GM18867 (cell line): ENCODE results near the gene LRRC37A3.
"Not testable (repeated sequence)": the region's sequence is repeated elsewhere in the genome, so short reads cannot be mapped to it uniquely, and the experiment has no call there.

ENCODE experiments used
- ATAC-seq: cut with Tn5 transposase; IDR thresholded peaks from one replicate; pipeline ENCODE4 v1.9.1; 2021; ENCODE audit warnings: mild to moderate bottlenecking, moderate library complexity; ENCODE audit not compliant: unreplicated experiment

LRRC37A3 gene

GRCh38 chr17:64927444-64927843 lies 8.2 kb upstream of the LRRC37A3 start:
- ATAC-seq: peak; percentile 67

GRCh38 chr17:64926430-64926829 lies 7.2 kb upstream of the LRRC37A3 start:
- not testable (repeated sequence) for ATAC-seq

GRCh38 chr17:64925244-64925643 lies 6.0 kb upstream of the LRRC37A3 start:
- not testable (repeated sequence) for ATAC-seq

GRCh38 chr17:64923051-64923568 lies 3.8 kb upstream of the LRRC37A3 start:
- ATAC-seq: not testable (repeated sequence)

- ATAC-seq: no peak
Measured at GRCh38 chr17:64920419-64921172, 1.3 kb upstream of the LRRC37A3 start.

- no peak for ATAC-seq
Measured at GRCh38 chr17:64920026-64920418, 744 bp upstream of the LRRC37A3 start.

- peak; percentile 63 for ATAC-seq
Measured at GRCh38 chr17:64918842-64919288, 413 bp downstream of the LRRC37A3 start.

GRCh38 chr17:64917540-64917939 lies 1.7 kb downstream of the LRRC37A3 start:
- not testable (repeated sequence) for ATAC-seq

GRCh38 chr17:64915244-64915643 lies 4.0 kb downstream of the LRRC37A3 start:
- ATAC-seq: not testable (repeated sequence)

GRCh38 chr17:64910191-64910514 lies 9.1 kb downstream of the LRRC37A3 start:
- ATAC-seq: not testable (repeated sequence)

GRCh38 chr17:64909511-64910190 lies 9.6 kb downstream of the LRRC37A3 start:
- not testable (repeated sequence) for ATAC-seq

- not testable (repeated sequence) for ATAC-seq
Measured at GRCh38 chr17:64904069-64904468, 15.2 kb downstream of the LRRC37A3 start.

GRCh38 chr17:64897136-64897535 lies 22.1 kb downstream of the LRRC37A3 start:
- ATAC-seq: not testable (repeated sequence)

GRCh38 chr17:64874210-64874609 lies 45.1 kb downstream of the LRRC37A3 start:
- not testable (repeated sequence) for ATAC-seq

GRCh38 chr17:64847504-64848466 lies 71.5 kb downstream of the LRRC37A3 start:
- ATAC-seq: not testable (repeated sequence)

GRCh38 chr17:64846892-64847291 lies 72.4 kb downstream of the LRRC37A3 start:
- ATAC-seq: not testable (repeated sequence)

- not testable (repeated sequence) for ATAC-seq
Measured at GRCh38 chr17:64843918-64844317, 75.4 kb downstream of the LRRC37A3 start.

GRCh38 chr17:64842900-64843299 lies 76.4 kb downstream of the LRRC37A3 start:
- not testable (repeated sequence) for ATAC-seq

GRCh38 chr17:64840960-64841359 lies 78.3 kb downstream of the LRRC37A3 start:
- ATAC-seq: not testable (repeated sequence)

- ATAC-seq: not testable (repeated sequence)
Measured at GRCh38 chr17:64838513-64838912, 80.8 kb downstream of the LRRC37A3 start.
